HCT116 (cell line): Measurements from ENCODE around the gene RNF10.

Experiments
- CEBPB ChIP-seq: IDR thresholded peaks from 2 replicates; pipeline ENCODE4 v1.6.1; 2012; ENCODE audit warnings: low read depth
- CTCF ChIP-seq, 3 experiments: fragments of 200-600 bp in 1 of 3; sonication (generic) in 1 of 3; IDR thresholded peaks in 2 of 3; conservative IDR thresholded peaks in 1 of 3; 2 replicates each; pipeline ENCODE4 v1.5.1; 2012 to 2017; ENCODE audit warnings: low read depth in 2 of 3, low read length in 2 of 3, antibody characterized with exemption in 1 of 3, borderline replicate concordance in 1 of 3, control low read depth in 1 of 3, mild to moderate bottlenecking in 1 of 3, mixed read lengths in 1 of 3, mixed run types in 1 of 3, moderate library complexity in 1 of 3; ENCODE audit not compliant: insufficient read depth in 1 of 3
- EGR1 ChIP-seq: IDR thresholded peaks from 2 replicates; pipeline ENCODE4 v1.6.1; 2012; ENCODE audit warnings: low read depth
- POLR2A ChIP-seq: IDR thresholded peaks from 2 replicates; pipeline ENCODE4 v1.7.0; 2011; ENCODE audit warnings: borderline replicate concordance; ENCODE audit not compliant: insufficient read depth, insufficient read length; ENCODE audit errors: extremely low read depth
- POLR2AphosphoS5 ChIP-seq: IDR thresholded peaks from 2 replicates; pipeline ENCODE4 v1.6.1; 2011; ENCODE audit warnings: mild to moderate bottlenecking, low read depth, low read length, moderate library complexity
- RAD21 ChIP-seq: IDR thresholded peaks from 2 replicates; pipeline ENCODE4 v1.6.1; 2012; ENCODE audit warnings: low read depth, mild to moderate bottlenecking
- REST ChIP-seq: IDR thresholded peaks from 2 replicates; pipeline ENCODE4 v1.6.1; 2012; ENCODE audit warnings: low read depth
- SP1 ChIP-seq: IDR thresholded peaks from 2 replicates; pipeline ENCODE4 v1.6.1; 2012; ENCODE audit warnings: low read depth
- ZBTB33 ChIP-seq: IDR thresholded peaks from 2 replicates; pipeline ENCODE4 v1.6.1; 2011; ENCODE audit warnings: mild to moderate bottlenecking, low read length, moderate library complexity; ENCODE audit not compliant: insufficient replicate concordance; ENCODE audit errors: extremely low read depth
- ZNF274 ChIP-seq: fragments of 200-500 bp; sonication (Bioruptor generic); IDR thresholded peaks from 2 replicates; pipeline ENCODE4 v1.6.1; 2014; ENCODE audit warnings: mild to moderate bottlenecking, low read depth, low read length, inconsistent platforms

- no peak for TF ChIP-seq REST
- no peak for TF ChIP-seq CTCF (IDR thresholded peaks at IDR 0.05 in 2 of 3, conservative IDR thresholded peaks at IDR 0.05 in 1 of 3; ENCODE audit: borderline replicate concordance in 1 of 3, insufficient read depth in 1 of 3, low read depth in 2 of 3, low read length in 2 of 3)
- TF ChIP-seq POLR2A: no peak
- no peak for TF ChIP-seq POLR2AphosphoS5
- no peak for TF ChIP-seq CEBPB
- no peak for TF ChIP-seq ZNF274
- TF ChIP-seq RAD21: no peak
- no peak for TF ChIP-seq EGR1
- no peak for TF ChIP-seq SP1
- TF ChIP-seq ZBTB33: no peak
Observed at GRCh38 chr12:120488057-120488640, 46.0 kb upstream of the RNF10 start.
